Tibial nerve (tissue), 4 donors: ENCODE results near the gene ANO8.

Experiments used
- EP300 ChIP-seq, 2 donors: sonication (generic); formaldehyde crosslinking; IDR thresholded peaks; one replicate each; pipeline ENCODE4 v1.6.1; 2017; ENCODE audit warnings: antibody characterized with exemption in 2 of 2, mild to moderate bottlenecking in 1 of 2
- POLR2A ChIP-seq, 2 donors: fragments of 450-650 bp; IDR thresholded peaks; one replicate each; pipeline ENCODE4 v1.6.1; 2017; ENCODE audit warnings: antibody characterized with exemption in 2 of 2, mild to moderate bottlenecking in 2 of 2, moderate library complexity in 2 of 2
- TF ChIP-seq, protein P1 (sequence below), 5 experiments: fragments of 200-600 bp in 3 of 5; fragments of 450-650 bp in 2 of 5; sonication (generic) in 3 of 5; IDR thresholded peaks; one replicate each; pipeline ENCODE4 v1.5.1; 2016 to 2019; ENCODE audit warnings: antibody characterized with exemption in 5 of 5, mild to moderate bottlenecking in 3 of 5, moderate library complexity in 2 of 5

DNA sequence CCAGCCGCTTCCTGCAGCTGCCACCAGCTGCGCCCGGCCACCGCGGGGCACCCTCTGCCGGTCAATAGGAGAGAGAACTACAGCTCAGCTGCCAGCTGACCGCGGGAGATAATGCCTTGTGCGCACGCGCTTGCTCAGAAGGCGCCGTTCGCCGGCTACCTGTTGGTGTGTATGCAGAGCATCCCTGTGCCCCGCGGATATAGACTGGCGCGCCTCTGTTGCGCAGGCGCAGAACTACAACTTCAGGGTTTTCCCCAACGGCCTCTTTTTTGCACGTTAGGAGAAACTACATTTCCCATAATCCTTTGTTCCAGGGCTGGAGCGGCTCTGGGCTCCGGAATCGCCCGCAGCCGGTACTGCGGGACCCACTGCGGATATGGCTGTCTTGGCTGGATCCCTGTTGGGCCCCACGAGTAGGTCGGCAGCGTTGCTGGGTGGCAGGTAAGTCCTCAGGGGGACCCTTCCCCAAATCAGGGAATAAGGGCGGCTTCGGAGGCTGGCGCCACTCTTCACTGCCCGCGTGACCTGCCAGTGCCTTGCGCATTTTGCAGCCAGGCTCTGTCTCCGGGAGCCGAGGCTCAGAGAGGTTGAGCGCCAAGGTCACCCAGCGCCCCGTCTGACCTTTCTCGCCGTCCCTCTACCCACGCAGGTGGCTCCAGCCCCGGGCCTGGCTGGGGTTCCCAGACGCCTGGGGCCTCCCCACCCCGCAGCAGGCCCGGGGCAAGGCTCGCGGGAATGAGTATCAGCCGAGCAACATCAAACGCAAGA lies 29.0 kb downstream of the ANO8 start, which contains the start of gene MRPL34:
- TF ChIP-seq, protein P1, sequence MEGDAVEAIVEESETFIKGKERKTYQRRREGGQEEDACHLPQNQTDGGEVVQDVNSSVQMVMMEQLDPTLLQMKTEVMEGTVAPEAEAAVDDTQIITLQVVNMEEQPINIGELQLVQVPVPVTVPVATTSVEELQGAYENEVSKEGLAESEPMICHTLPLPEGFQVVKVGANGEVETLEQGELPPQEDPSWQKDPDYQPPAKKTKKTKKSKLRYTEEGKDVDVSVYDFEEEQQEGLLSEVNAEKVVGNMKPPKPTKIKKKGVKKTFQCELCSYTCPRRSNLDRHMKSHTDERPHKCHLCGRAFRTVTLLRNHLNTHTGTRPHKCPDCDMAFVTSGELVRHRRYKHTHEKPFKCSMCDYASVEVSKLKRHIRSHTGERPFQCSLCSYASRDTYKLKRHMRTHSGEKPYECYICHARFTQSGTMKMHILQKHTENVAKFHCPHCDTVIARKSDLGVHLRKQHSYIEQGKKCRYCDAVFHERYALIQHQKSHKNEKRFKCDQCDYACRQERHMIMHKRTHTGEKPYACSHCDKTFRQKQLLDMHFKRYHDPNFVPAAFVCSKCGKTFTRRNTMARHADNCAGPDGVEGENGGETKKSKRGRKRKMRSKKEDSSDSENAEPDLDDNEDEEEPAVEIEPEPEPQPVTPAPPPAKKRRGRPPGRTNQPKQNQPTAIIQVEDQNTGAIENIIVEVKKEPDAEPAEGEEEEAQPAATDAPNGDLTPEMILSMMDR (IDR thresholded peaks at IDR 0.05), result peak; percentile 58 to 94 (median 89)
- TF ChIP-seq EP300 (IDR thresholded peaks at IDR 0.05) (peak; percentile 84 to 86), POLR2A (IDR thresholded peaks at IDR 0.05) (peak; percentile 55 to 81)
